GM12874 (cell line): ENCODE data around the gene PCNX1.

Source experiments
- TF ChIP-seq, protein P1 (sequence below): IDR thresholded peaks from 2 replicates; pipeline ENCODE4 v1.5.1; 2011; ENCODE audit warnings: low read depth, mild to moderate bottlenecking, control low read depth, low read length, moderate library complexity; ENCODE audit not compliant: insufficient read depth

Gene PCNX1

DNA sequence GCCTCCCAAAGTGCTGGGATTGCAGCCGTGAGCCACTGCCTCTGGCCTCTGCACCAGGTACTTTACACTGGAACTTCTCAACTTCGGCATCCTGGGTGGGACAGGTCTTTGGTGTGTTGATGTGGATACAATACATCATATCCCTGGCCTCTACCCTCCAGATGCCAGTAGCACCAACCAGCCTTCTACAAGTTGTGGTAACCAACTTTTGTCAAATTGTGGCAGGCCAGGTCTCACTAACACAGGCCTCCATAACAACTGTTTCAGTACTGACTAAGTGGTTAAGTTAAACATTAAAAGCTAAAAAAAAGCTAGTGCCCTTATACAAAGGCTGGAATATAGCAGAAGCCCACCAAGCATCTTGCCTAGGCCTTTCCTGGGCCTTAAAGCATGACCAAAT lies 232.9 kb downstream of the PCNX1 start:
- TF ChIP-seq, protein P1, sequence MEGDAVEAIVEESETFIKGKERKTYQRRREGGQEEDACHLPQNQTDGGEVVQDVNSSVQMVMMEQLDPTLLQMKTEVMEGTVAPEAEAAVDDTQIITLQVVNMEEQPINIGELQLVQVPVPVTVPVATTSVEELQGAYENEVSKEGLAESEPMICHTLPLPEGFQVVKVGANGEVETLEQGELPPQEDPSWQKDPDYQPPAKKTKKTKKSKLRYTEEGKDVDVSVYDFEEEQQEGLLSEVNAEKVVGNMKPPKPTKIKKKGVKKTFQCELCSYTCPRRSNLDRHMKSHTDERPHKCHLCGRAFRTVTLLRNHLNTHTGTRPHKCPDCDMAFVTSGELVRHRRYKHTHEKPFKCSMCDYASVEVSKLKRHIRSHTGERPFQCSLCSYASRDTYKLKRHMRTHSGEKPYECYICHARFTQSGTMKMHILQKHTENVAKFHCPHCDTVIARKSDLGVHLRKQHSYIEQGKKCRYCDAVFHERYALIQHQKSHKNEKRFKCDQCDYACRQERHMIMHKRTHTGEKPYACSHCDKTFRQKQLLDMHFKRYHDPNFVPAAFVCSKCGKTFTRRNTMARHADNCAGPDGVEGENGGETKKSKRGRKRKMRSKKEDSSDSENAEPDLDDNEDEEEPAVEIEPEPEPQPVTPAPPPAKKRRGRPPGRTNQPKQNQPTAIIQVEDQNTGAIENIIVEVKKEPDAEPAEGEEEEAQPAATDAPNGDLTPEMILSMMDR: no peak

DNA sequence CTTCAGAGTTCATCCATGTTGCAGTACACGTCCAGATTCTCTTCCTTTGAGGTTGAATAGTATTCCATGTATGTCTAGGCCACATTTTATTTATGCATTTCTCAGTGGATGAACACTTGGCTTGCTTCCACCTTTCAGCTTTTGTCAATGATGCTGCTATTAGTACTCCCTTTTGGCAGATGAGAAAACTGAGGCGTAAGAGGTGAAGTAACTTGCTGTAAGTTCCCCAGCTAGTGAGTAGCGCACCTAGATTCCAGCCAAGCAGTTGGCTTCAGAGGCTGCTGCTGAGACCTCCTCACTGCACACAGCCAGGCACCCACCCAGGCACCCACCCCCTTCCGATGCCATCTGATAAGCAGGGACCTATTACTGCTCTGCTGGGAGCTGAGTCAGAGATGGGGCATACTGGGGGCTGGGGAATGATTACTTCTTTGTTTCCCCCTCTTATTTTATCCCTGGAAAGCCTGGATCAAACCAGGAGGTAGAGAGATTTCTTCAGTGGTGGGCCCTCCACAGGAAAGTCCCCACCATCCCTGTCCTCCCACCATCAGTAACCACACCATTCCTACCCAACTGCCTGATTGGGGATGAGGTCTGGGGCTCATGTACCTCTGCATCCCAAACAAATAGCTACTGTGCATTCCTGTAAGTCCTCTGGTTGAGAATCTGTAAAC lies 234.6 kb downstream of the PCNX1 start:
- TF ChIP-seq, protein P1: no peak

DNA sequence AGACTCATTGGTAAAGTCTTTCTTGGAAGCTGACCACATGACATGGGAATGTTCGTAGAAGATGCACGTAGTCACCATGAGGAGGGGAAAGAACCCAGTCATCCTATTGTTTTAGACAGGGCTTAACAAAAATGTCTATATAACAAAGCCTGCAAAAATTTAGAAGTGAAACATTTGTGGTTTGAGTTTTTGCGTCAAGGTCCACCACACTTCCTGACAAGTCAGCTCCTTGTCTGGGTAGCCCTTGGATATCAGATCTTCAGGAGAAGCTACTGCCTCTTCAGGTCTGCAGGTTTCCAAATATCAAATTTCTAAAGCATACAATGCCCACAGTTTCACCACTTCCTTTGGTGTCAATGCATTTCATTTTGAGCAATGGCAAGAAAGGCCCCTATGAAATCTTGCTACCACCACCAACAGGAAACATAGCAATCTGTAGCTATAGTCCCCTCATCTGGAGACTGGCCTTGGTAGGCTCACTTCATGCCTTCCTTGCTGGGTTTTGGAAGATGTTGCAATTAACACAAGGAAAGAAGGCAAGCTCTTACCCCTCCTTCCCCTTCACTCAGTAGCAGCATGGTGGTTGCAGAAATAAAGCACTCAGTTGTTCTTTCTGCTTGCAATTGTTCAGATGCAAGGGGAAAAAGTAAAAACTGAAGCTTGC lies 235.2 kb downstream of the PCNX1 start:
- TF ChIP-seq, protein P1: no peak

DNA sequence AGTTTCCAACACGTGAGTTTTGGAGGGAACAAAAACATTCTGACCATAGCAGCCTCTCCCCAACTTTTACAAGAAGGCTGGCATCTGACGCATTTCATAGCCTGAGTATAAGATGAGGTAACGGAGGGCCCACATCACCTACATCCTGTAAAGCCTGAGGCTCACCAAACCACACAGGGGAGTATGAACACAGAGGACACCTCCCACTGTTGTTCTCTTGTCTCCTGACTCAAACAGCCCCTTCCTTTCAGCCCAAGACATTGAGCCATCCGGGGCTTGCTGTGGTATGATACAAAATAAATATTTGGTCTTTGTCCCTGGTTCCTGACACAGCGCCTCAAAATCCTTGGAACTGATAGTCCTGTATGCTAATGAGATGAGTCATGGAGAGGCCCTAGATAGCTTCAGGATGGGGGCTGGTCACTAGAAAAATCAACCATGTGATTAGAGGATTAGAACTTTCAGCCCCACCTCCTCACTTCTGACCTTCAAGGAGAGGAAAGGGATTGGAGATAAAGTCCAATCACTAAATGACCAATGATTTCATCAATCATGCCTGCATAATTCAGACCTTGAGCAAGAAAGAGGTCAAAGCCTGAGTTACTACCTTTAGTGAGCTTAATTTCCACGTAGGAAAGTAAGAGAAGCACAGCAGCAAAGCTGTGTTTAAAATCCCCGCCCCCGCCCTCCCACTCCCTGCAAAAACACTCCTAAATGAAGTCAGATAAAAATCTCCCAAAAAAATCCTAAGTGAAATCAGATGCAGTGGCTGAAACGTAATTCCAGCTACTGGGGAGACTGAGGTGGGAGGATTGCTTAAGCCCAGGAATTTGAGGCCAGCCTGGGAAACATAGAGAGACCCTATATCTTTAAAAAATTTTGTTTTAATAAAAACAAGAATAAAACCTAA lies 236.4 kb downstream of the PCNX1 start:
- TF ChIP-seq, protein P1: no peak

DNA sequence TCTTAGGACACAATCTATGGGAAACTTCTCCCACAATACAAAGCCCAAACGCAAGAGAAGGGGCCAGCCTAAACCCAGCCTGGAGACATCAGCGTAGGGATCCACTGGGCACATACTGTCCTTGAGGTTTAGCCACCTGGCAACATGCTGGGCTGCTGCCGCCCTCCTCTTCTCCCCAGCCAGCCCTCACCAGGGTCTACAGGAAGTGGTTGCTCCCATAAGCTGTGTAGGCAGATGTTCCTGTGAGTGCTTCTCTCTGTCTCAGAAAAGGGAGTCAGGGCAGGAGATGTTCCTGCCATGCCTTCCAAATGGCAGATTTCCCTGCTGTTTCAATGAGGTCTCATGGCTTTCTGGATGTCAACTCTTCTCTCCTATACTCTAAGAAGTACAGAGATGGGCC lies 241.4 kb downstream of the PCNX1 start:
- TF ChIP-seq, protein P1: no peak

DNA sequence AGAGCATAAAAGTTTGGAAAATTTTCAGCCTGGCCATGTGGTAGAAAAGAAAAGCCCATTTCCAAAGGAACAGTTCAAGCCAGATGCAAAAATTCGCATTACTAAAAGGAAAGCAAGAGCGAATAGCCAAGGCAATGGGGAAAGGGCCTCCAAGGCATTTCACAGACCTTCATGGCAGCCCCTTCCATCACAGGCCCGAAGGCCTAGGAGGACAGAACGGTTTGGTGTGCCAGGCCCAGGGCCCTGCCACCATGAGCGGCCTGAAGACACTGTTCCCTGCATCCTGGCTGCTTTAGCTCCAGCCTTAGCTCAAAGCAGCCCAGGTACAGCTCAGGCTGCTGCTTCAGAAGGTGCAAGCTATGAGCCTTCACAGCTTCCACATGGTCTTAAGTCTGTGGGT lies 243.5 kb downstream of the PCNX1 start:
- TF ChIP-seq, protein P1: no peak

DNA sequence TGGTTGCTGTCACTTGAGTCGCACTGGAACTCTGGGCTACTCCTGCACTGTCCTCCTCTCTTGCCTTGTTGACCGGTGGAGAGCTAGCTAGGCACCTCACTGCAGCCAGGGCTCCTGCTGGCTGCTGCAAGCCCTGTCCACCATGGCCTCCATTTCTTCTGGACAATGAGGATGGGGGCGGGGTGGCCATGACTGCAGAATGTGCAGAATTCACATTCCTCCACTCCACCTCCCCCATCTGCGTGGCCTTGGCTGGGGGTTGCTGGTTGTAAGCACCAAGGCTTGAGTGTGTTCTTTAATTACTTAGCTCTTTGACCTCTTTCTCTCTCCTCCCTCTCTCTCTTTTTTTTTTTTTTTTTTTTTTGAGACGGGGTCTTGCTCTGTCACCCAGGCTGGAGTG lies 248.5 kb downstream of the PCNX1 start:
- TF ChIP-seq, protein P1: no peak
